HCT116 (cell line): Measurements from ENCODE around the gene VAMP8. TPM values are rescaled to one million over a fixed set of nuclear protein-coding genes. Genes with fewer than 3 reads are reported as not detected.
A peak's percentile ranks its signal among the peaks of the same experiment; 100 is the strongest.
"Not testable (repeated sequence)": the region's sequence is repeated elsewhere in the genome, so short reads cannot be mapped to it uniquely, and the experiment has no call there.

Experiments used
- ATAC-seq: fragments of 200-7000 bp; cut with Tn5 transposase; 2 replicates; pipeline ENCODE4 v1.9.1; 2020; ENCODE audit warnings: mild to moderate bottlenecking, moderate library complexity
- BruUV-seq: library from RNA; stranded (reverse); fragments of 400-500 nt; replicated peaks from 2 replicates; lab custom pipeline; 2021; lab: Mats Ljungman, UMichigan
- CTCF ChIA-PET: fragments of 300-600 bp; sonication (Branson Sonifier 250); formaldehyde crosslinking; loops from one replicate; lab custom pipeline; 2021; ENCODE audit warnings: antibody characterized with exemption; lab: Charles Lee
- POLR2A ChIA-PET: fragments of 300-600, 350-600 bp; sonication (Branson Sonifier 250); formaldehyde crosslinking; loops from one replicate; lab custom pipeline; 2021; ENCODE audit warnings: antibody characterized with exemption; lab: Charles Lee
- RAD21 ChIA-PET, 2 experiments: fragments of 300-600 bp; sonication (Branson Sonifier 250); formaldehyde crosslinking; loops; one replicate each; lab custom pipeline; 2023; ENCODE audit warnings: low total read pairs in 2 of 2; ENCODE audit not compliant: uncharacterized antibody in 2 of 2, unreplicated experiment in 2 of 2, low non-redundant PET in 1 of 2; lab: Charles Lee
- DNase-seq: peaks from one replicate; pipeline ENCODE4 v3.0.0-alpha.2; 2010; ENCODE audit warnings: low read depth, low spot score
- H2AFZ ChIP-seq: fragments of 200-600 bp; shearing (Covaris generic), sonication (generic); 2 replicates; pipeline ENCODE4 v1.6.1; 2017; ENCODE audit warnings: low read depth, mixed run types, mixed read lengths, antibody characterized with exemption, low read length; ENCODE audit not compliant: poor library complexity, severe bottlenecking
- H3K27ac ChIP-seq: 2 replicates; pipeline ENCODE4 v1.5.1; 2012; ENCODE audit warnings: low read depth, low read length
- H3K27me3 ChIP-seq: fragments of 200-600 bp; sonication (generic); 2 replicates; pipeline ENCODE4 v1.6.1; 2016; ENCODE audit warnings: mixed run types, low read length, mixed read lengths; ENCODE audit not compliant: insufficient read depth
- H3K36me3 ChIP-seq, 2 experiments: fragments of 200-500 bp in 1 of 2; fragments of 200-600 bp in 1 of 2; sonication (Bioruptor generic) in 1 of 2; sonication (generic) in 1 of 2; 2 replicates each; pipeline versions ENCODE4 v1.5.1 to v1.6.1; 2014 to 2016; ENCODE audit warnings: low read length in 2 of 2, inconsistent platforms in 1 of 2, mixed read lengths in 1 of 2, mixed run types in 1 of 2; ENCODE audit not compliant: insufficient read depth in 2 of 2, control insufficient read depth in 1 of 2
- H3K4me1 ChIP-seq, 2 experiments: fragments of 200-600 bp in 1 of 2; sonication (generic) in 1 of 2; 2 replicates each; pipeline versions ENCODE4 v1.5.1 to v1.6.1; 2012 to 2017; ENCODE audit warnings: low read length in 2 of 2, inconsistent platforms in 1 of 2, mild to moderate bottlenecking in 1 of 2, mixed read lengths in 1 of 2, mixed run types in 1 of 2, moderate library complexity in 1 of 2; ENCODE audit not compliant: insufficient read depth in 2 of 2, control insufficient read depth in 1 of 2
- H3K4me2 ChIP-seq: fragments of 200-600 bp; sonication (generic); 2 replicates; pipeline ENCODE4 v1.6.1; 2017; ENCODE audit warnings: mixed run types, low read length, mixed read lengths
- H3K4me3 ChIP-seq, 2 experiments: fragments of 200-600 bp in 1 of 2; sonication (generic) in 1 of 2; replicated peaks in 1 of 2; 2 replicates each; pipeline ENCODE4 v1.5.1; 2011 to 2016; ENCODE audit warnings: low read length in 2 of 2, control low read depth in 1 of 2, low read depth in 1 of 2, mild to moderate bottlenecking in 1 of 2, mixed read lengths in 1 of 2, mixed run types in 1 of 2
- H3K79me2 ChIP-seq: fragments of 200-600 bp; sonication (generic); 2 replicates; pipeline ENCODE4 v1.6.1; 2017; ENCODE audit warnings: mild to moderate bottlenecking, mixed run types, low read length, moderate library complexity, mixed read lengths; ENCODE audit not compliant: insufficient read depth
- H3K9ac ChIP-seq: fragments of 200-600 bp; sonication (generic); 2 replicates; pipeline ENCODE4 v1.6.1; 2016; ENCODE audit warnings: low read length, mixed read lengths
- H3K9me2 ChIP-seq: fragments of 200-600 bp; sonication (generic), shearing (Covaris generic); 2 replicates; pipeline ENCODE4 v1.6.1; 2017; ENCODE audit warnings: mixed run types, mild to moderate bottlenecking, moderate library complexity; ENCODE audit not compliant: insufficient read depth
- H3K9me3 ChIP-seq, 2 experiments: fragments of 200-500 bp in 1 of 2; fragments of 200-600 bp in 1 of 2; sonication (Bioruptor generic) in 1 of 2; sonication (generic) in 1 of 2; 2 replicates each; pipeline ENCODE4 v1.6.1; 2014 to 2017; ENCODE audit warnings: low read length in 2 of 2, mixed read lengths in 2 of 2, inconsistent platforms in 1 of 2, low read depth in 1 of 2, mild to moderate bottlenecking in 1 of 2, mixed run types in 1 of 2, moderate library complexity in 1 of 2; ENCODE audit not compliant: control insufficient read depth in 1 of 2, insufficient read depth in 1 of 2
- H4K20me1 ChIP-seq: fragments of 200-600 bp; sonication (generic), shearing (Covaris generic); 2 replicates; pipeline ENCODE4 v1.6.1; 2017; ENCODE audit warnings: mixed run types, mild to moderate bottlenecking, moderate library complexity; ENCODE audit not compliant: insufficient read depth
- POLR2AphosphoS5 ChIP-seq: IDR thresholded peaks from 2 replicates; pipeline ENCODE4 v1.6.1; 2011; ENCODE audit warnings: mild to moderate bottlenecking, low read depth, low read length, moderate library complexity
- ZBTB33 ChIP-seq: IDR thresholded peaks from 2 replicates; pipeline ENCODE4 v1.6.1; 2011; ENCODE audit warnings: mild to moderate bottlenecking, low read length, moderate library complexity; ENCODE audit not compliant: insufficient replicate concordance; ENCODE audit errors: extremely low read depth
- intact Hi-C: fragments of 100-400 bp; cut with micrococcal nuclease; formaldehyde crosslinking; loops from 2 replicates; pipeline ENCODE4 v1.10.0; 2022
- total RNA-seq: library from RNA; stranded (reverse); gene quantifications from one replicate; pipeline ENCODE4 v1.2.1, GENCODE V29; 2021; ENCODE audit not compliant: unreplicated experiment

Gene VAMP8
- total RNA-seq, 1 experiment from 2014 or later, result 52.6 TPM

DNA sequence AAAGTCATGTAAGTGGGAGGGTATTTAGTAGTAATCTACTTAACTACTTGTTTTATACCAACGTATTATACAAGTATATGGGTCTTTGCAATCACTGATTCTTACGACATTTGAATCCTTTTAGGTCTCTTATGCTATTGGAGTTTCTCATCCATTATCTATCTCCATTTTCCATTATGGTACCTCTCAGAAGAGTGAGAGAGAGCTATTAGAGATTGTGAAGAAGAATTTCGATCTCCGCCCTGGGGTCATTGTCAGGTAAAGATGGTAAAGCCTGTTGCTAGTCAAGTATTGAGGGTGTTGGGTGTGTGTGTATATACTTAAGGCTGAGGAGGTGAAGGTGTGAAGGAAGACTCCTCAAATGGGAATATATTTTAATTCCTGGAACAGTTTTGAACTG, 34.6 kb upstream of the VAMP8 start (continued):
- no peak for TF ChIP-seq ZBTB33

GRCh38 chr2:85544254-85544691, 33.1 kb upstream of the VAMP8 start:
- POLR2A ChIA-PET, result interaction anchor here (1.2 to 15.3 kb wide), 3 partner anchors 21 to 131 kb away, joined by 5 to 236 read pairs (median 8); partner anchors contain the start of gene SH2D6
- Histone ChIP-seq H3K4me1 (peaks cover 5 to 34% of the 10 kb centered on the region in 2 experiments; a peak in 3 of 4 replicates), H3K36me3 (peaks cover 39 to 61% of the 10 kb centered on the region in 2 experiments), H3K79me2 (peaks cover 43% of the 10 kb centered on the region), H4K20me1 (peaks cover 42% of the 10 kb centered on the region)
- H3K27ac ChIP-seq, H3K27me3 ChIP-seq, H3K4me2 ChIP-seq, intact Hi-C loops, ATAC-seq, H3K9me2 ChIP-seq, H2AFZ ChIP-seq, RAD21 ChIA-PET, BruUV-seq, H3K9me3 ChIP-seq, H3K4me3 ChIP-seq, H3K9ac ChIP-seq, DNase-seq: not testable (repeated sequence)
- 0 out of 2 replicates have a peak, but pooled peaks have one; percentile 34 for TF ChIP-seq POLR2AphosphoS5
- CTCF ChIA-PET, result interaction anchor here (1.3 kb wide), 1 partner anchor 13 kb away, joined by 3 read pairs; no protein-coding TSS in a partner anchor
